PC-9 (cell line): ENCODE measurements around the gene RPS27.

Experiments used
- EZH2 ChIP-seq: fragments of 200-600 bp; sonication (generic); IDR thresholded peaks from 2 replicates; pipeline ENCODE4 v1.8.0; 2017; ENCODE audit warnings: antibody characterized with exemption, low read depth
- TF ChIP-seq, protein P1 (sequence below): fragments of 200-600 bp; sonication (generic); conservative IDR thresholded peaks from 2 replicates; pipeline ENCODE4 v1.6.1; 2017; ENCODE audit warnings: mixed run types, antibody characterized with exemption, mild to moderate bottlenecking, moderate library complexity

DNA sequence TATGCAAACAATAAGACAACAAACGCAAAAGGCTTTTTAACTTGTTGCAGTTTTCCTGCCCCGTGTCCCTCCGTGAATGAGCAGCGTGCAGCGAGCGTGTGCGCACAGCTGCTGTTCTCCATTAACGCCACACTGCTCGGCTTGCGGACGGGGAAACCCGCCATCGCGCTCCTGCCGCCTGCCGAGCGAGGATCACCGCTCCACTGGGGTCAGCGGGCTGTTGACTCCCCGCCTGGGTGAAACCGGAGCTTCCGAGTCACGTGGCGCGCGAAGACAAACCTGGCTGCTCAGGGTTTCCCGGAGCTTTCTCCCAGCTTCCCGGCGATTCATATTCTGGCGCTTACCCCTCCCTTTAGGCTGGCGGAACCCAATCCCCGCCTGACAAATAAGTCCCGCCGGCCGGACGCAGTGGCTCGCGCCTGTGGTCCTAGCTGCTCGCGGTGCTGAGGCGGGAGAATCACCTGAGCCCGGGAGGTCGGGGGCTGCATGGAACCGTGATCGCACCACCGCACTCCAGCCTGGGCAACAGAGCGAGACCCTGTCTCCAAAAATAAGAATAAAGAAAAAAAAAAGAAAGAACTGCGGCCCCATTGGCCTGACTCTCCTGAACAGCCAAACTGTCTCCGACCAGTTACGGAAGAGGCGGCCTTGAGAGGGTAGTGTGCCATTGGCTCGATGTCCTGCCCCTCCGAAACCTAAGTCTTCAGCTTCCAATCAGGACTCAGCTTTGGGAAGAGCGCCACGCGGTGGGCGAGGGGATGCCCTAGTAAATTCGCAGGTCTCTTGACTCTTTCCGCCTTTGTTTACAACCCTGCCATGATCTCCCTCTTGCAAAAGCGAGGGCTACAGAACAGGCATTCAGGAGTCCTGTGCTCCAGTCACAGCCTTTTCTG, 23.2 kb upstream of the RPS27 start, which contains the start of gene CREB3L4:
- TF ChIP-seq, protein P1, sequence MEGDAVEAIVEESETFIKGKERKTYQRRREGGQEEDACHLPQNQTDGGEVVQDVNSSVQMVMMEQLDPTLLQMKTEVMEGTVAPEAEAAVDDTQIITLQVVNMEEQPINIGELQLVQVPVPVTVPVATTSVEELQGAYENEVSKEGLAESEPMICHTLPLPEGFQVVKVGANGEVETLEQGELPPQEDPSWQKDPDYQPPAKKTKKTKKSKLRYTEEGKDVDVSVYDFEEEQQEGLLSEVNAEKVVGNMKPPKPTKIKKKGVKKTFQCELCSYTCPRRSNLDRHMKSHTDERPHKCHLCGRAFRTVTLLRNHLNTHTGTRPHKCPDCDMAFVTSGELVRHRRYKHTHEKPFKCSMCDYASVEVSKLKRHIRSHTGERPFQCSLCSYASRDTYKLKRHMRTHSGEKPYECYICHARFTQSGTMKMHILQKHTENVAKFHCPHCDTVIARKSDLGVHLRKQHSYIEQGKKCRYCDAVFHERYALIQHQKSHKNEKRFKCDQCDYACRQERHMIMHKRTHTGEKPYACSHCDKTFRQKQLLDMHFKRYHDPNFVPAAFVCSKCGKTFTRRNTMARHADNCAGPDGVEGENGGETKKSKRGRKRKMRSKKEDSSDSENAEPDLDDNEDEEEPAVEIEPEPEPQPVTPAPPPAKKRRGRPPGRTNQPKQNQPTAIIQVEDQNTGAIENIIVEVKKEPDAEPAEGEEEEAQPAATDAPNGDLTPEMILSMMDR, result peak; percentile 58; the same call in 1 of the 2 replicates
- TF ChIP-seq EZH2, result no peak
